Naive thymus-derived CD8-positive, alpha-beta T cell (primary cell): ENCODE results near the gene PAPPA2. TPM values are rescaled to one million over a fixed set of nuclear protein-coding genes. Genes with fewer than 3 reads are reported as not detected.

Experiments used
- ATAC-seq, 2 donors: fragments of 150-1000 bp; cut with Tn5 transposase in 1 of 2; sonication (Bioruptor Pico), chemical (Tn5 transposase) in 1 of 2; 1 replicate in 1 of 2; 2 replicates in 1 of 2; pipeline ENCODE4 v1.10.0; 2021; ENCODE audit warnings: mild to moderate bottlenecking in 2 of 2, moderate library complexity in 2 of 2
- POLR2A ChIA-PET: fragments of 350-600 bp; sonication (Branson Sonifier 250); formaldehyde crosslinking; loops from one replicate; lab custom pipeline; 2021; ENCODE audit warnings: antibody characterized with exemption; lab: Charles Lee
- DNase-seq, 10 donors: peaks; one replicate each; pipeline versions ENCODE4 v3.0.0 to v3.0.0-alpha.2; 2020 to 2022
- H3K27ac Mint-ChIP-seq, 10 donors: one replicate each; pipeline ENCODE4 v1.8.0; 2020 to 2022; ENCODE audit warnings: mild to moderate bottlenecking in 10 of 10, mixed read lengths in 10 of 10, moderate library complexity in 4 of 10, inconsistent platforms in 1 of 10
- H3K27me3 Mint-ChIP-seq, 5 donors: one replicate each; pipeline ENCODE4 v1.8.0; 2021 to 2022; ENCODE audit warnings: mixed read lengths in 5 of 5
- H3K36me3 Mint-ChIP-seq, 3 donors: one replicate each; pipeline ENCODE4 v1.8.0; 2020 to 2022; ENCODE audit warnings: mixed read lengths in 3 of 3, mild to moderate bottlenecking in 2 of 3, inconsistent platforms in 1 of 3
- H3K4me1 Mint-ChIP-seq, 4 donors: one replicate each; pipeline ENCODE4 v1.8.0; 2021 to 2022; ENCODE audit warnings: mixed read lengths in 4 of 4
- H3K4me3 Mint-ChIP-seq, 10 donors: one replicate each; pipeline ENCODE4 v1.8.0; 2020 to 2022; ENCODE audit warnings: mild to moderate bottlenecking in 10 of 10, mixed read lengths in 10 of 10, moderate library complexity in 6 of 10, inconsistent platforms in 1 of 10
- H3K9me3 Mint-ChIP-seq, 9 donors: one replicate each; pipeline ENCODE4 v1.8.0; 2020 to 2022; ENCODE audit warnings: mixed read lengths in 9 of 9, mild to moderate bottlenecking in 3 of 9, inconsistent platforms in 1 of 9, moderate library complexity in 1 of 9
- polyA plus RNA-seq, 3 donors: library from polyadenylated mRNA; unstranded; fragments of 300-500 nt; fragmentation: Illumina TruSeq; gene quantifications; one replicate each; pipeline ENCODE4 v1.2.3, GENCODE V29; 2021
- total RNA-seq, 8 experiments: library from RNA in 2 of 8; stranded (reverse) in 2 of 8; gene quantifications; one replicate each; pipeline ENCODE4 v1.2.3 and lab custom pipeline; 2021 to 2026

The PAPPA2 gene
- total and polyA plus RNA-seq, 5 experiments from 2014 or later, result 0.05 to 0.47 TPM; not detected in 3

GRCh38 chr1:176461576-176461975, 1.4 kb upstream of the PAPPA2 start:
- H3K27me3 Mint-ChIP-seq, result peaks cover 0 to 17% (median 3%) of the 10 kb centered on the region in 5 donors
- DNase-seq (no peak), ATAC-seq (no peak)
- no peak overlapping the region for H3K4me3 Mint-ChIP-seq
- H3K4me1 Mint-ChIP-seq, result no peaks in the 10 kb centered on the region
- POLR2A ChIA-PET, result no interaction called here
- H3K27ac Mint-ChIP-seq, result no peak overlapping the region
- H3K9me3 Mint-ChIP-seq, result peaks cover 0 to 5% (median 0%) of the 10 kb centered on the region in 9 donors
- H3K36me3 Mint-ChIP-seq, result no peaks in the 10 kb centered on the region

- H3K36me3 Mint-ChIP-seq, result no peaks in the 10 kb centered on the region
- no peak for ATAC-seq
- no peak overlapping the region for H3K27ac Mint-ChIP-seq
- no peaks in the 10 kb centered on the region for H3K9me3 Mint-ChIP-seq
- DNase-seq, result no peak
- no peak overlapping the region for H3K4me3 Mint-ChIP-seq
- H3K4me1 Mint-ChIP-seq, result no peaks in the 10 kb centered on the region
- POLR2A ChIA-PET, result no interaction called here
- H3K27me3 Mint-ChIP-seq, result peaks cover 1 to 14% (median 9%) of the 10 kb centered on the region in 5 donors
These were observed 3.5 kb downstream of the PAPPA2 start for GRCh38 chr1:176466514-176466913.

GRCh38 chr1:176469450-176470010, 6.6 kb downstream of the PAPPA2 start:
- DNase-seq (no peak), ATAC-seq (no peak)
- no peaks in the 10 kb centered on the region for H3K4me1 Mint-ChIP-seq
- POLR2A ChIA-PET, result no interaction called here
- no peak overlapping the region for H3K4me3 Mint-ChIP-seq
- H3K27me3 Mint-ChIP-seq, result peaks cover 1 to 20% (median 9%) of the 10 kb centered on the region in 5 donors
- no peaks in the 10 kb centered on the region for H3K36me3 Mint-ChIP-seq
- H3K27ac Mint-ChIP-seq, result no peak overlapping the region
- no peaks in the 10 kb centered on the region for H3K9me3 Mint-ChIP-seq

- ATAC-seq (no peak), DNase-seq (no peak)
- POLR2A ChIA-PET, result no interaction called here
- H3K27me3 Mint-ChIP-seq, result peaks cover 5 to 20% (median 11%) of the 10 kb centered on the region in 5 donors
- H3K4me1 Mint-ChIP-seq, result no peaks in the 10 kb centered on the region
- H3K27ac Mint-ChIP-seq, result no peak overlapping the region
- no peaks in the 10 kb centered on the region for H3K36me3 Mint-ChIP-seq
- no peak overlapping the region for H3K4me3 Mint-ChIP-seq
- no peaks in the 10 kb centered on the region for H3K9me3 Mint-ChIP-seq
These were observed 8.6 kb downstream of the PAPPA2 start for GRCh38 chr1:176471338-176472121.

GRCh38 chr1:176479971-176480370, 17.0 kb downstream of the PAPPA2 start:
- DNase-seq (no peak), ATAC-seq (no peak)
- H3K9me3 Mint-ChIP-seq, result peaks cover 0 to 11% (median 3%) of the 10 kb centered on the region in 9 donors
- no peak overlapping the region for H3K4me3 Mint-ChIP-seq
- no peak overlapping the region for H3K27ac Mint-ChIP-seq
- H3K36me3 Mint-ChIP-seq, result no peaks in the 10 kb centered on the region
- H3K4me1 Mint-ChIP-seq, result no peaks in the 10 kb centered on the region
- peaks cover 4 to 15% (median 12%) of the 10 kb centered on the region in 5 donors for H3K27me3 Mint-ChIP-seq
- POLR2A ChIA-PET, result no interaction called here

GRCh38 chr1:176480750-176481149, 17.8 kb downstream of the PAPPA2 start:
- no peak for DNase-seq
- H3K27ac Mint-ChIP-seq, result no peak overlapping the region
- no peak overlapping the region for H3K4me3 Mint-ChIP-seq
- no peak for ATAC-seq
- no peaks in the 10 kb centered on the region for H3K36me3 Mint-ChIP-seq
- H3K27me3 Mint-ChIP-seq, result peaks cover 0 to 23% (median 10%) of the 10 kb centered on the region in 5 donors
- POLR2A ChIA-PET, result no interaction called here
- H3K4me1 Mint-ChIP-seq, result no peaks in the 10 kb centered on the region
- H3K9me3 Mint-ChIP-seq, result peaks cover 0 to 13% (median 3%) of the 10 kb centered on the region in 9 donors

GRCh38 chr1:176485083-176485482, 22.1 kb downstream of the PAPPA2 start:
- Mint-ChIP-seq H3K4me3 (no peak overlapping the region), H3K9me3 (peaks cover 0 to 13% (median 3%) of the 10 kb centered on the region in 9 donors), H3K27me3 (peaks cover 0 to 32% (median 14%) of the 10 kb centered on the region in 5 donors), H3K36me3 (no peaks in the 10 kb centered on the region), H3K4me1 (no peaks in the 10 kb centered on the region), H3K27ac (no peak overlapping the region)
- POLR2A ChIA-PET, result no interaction called here
- no peak for ATAC-seq
- no peak for DNase-seq

GRCh38 chr1:176494436-176494835, 31.5 kb downstream of the PAPPA2 start:
- Mint-ChIP-seq H3K4me1 (no peaks in the 10 kb centered on the region), H3K9me3 (peaks cover 0 to 7% (median 0%) of the 10 kb centered on the region in 9 donors), H3K27ac (no peak overlapping the region), H3K27me3 (peaks cover 0 to 15% (median 0%) of the 10 kb centered on the region in 5 donors), H3K4me3 (no peak overlapping the region), H3K36me3 (no peaks in the 10 kb centered on the region)
- ATAC-seq (no peak), DNase-seq (no peak)
- POLR2A ChIA-PET, result no interaction called here

GRCh38 chr1:176499671-176500070, 36.7 kb downstream of the PAPPA2 start:
- ATAC-seq (no peak), DNase-seq (no peak)
- peaks cover 0 to 11% (median 2%) of the 10 kb centered on the region in 5 donors for H3K27me3 Mint-ChIP-seq
- H3K36me3 Mint-ChIP-seq, result no peaks in the 10 kb centered on the region
- H3K27ac Mint-ChIP-seq, result no peak overlapping the region
- POLR2A ChIA-PET, result no interaction called here
- no peaks in the 10 kb centered on the region for H3K4me1 Mint-ChIP-seq
- H3K9me3 Mint-ChIP-seq, result peaks cover 0 to 7% (median 0%) of the 10 kb centered on the region in 9 donors
- H3K4me3 Mint-ChIP-seq, result no peak overlapping the region

- no peak for ATAC-seq
- peaks cover 0 to 7% (median 0%) of the 10 kb centered on the region in 9 donors for H3K9me3 Mint-ChIP-seq
- H3K27ac Mint-ChIP-seq, result no peak overlapping the region
- DNase-seq, result no peak
- H3K36me3 Mint-ChIP-seq, result no peaks in the 10 kb centered on the region
- POLR2A ChIA-PET, result no interaction called here
- no peaks in the 10 kb centered on the region for H3K4me1 Mint-ChIP-seq
- no peak overlapping the region for H3K4me3 Mint-ChIP-seq
- peaks cover 0 to 19% (median 6%) of the 10 kb centered on the region in 5 donors for H3K27me3 Mint-ChIP-seq
These were observed 38.6 kb downstream of the PAPPA2 start for GRCh38 chr1:176501599-176501998.

GRCh38 chr1:176504848-176505553, 42.0 kb downstream of the PAPPA2 start:
- no peaks in the 10 kb centered on the region for H3K4me1 Mint-ChIP-seq
- POLR2A ChIA-PET, result no interaction called here
- DNase-seq (no peak), ATAC-seq (no peak)
- peaks cover 0 to 10% (median 7%) of the 10 kb centered on the region in 5 donors for H3K27me3 Mint-ChIP-seq
- peaks cover 0 to 2% (median 0%) of the 10 kb centered on the region in 9 donors for H3K9me3 Mint-ChIP-seq
- no peaks in the 10 kb centered on the region for H3K36me3 Mint-ChIP-seq
- H3K4me3 Mint-ChIP-seq, result no peak overlapping the region
- H3K27ac Mint-ChIP-seq, result no peak overlapping the region

GRCh38 chr1:176512966-176513365, 50.0 kb downstream of the PAPPA2 start:
- peaks cover 0 to 21% (median 5%) of the 10 kb centered on the region in 9 donors for H3K9me3 Mint-ChIP-seq
- H3K4me1 Mint-ChIP-seq, result no peaks in the 10 kb centered on the region
- no peak for DNase-seq
- peaks cover 0 to 27% (median 2%) of the 10 kb centered on the region in 5 donors for H3K27me3 Mint-ChIP-seq
- POLR2A ChIA-PET, result no interaction called here
- no peak overlapping the region for H3K4me3 Mint-ChIP-seq
- H3K27ac Mint-ChIP-seq, result no peak overlapping the region
- no peaks in the 10 kb centered on the region for H3K36me3 Mint-ChIP-seq
- no peak for ATAC-seq

- ATAC-seq (no peak), DNase-seq (no peak)
- Mint-ChIP-seq H3K4me3 (no peak overlapping the region), H3K4me1 (no peaks in the 10 kb centered on the region), H3K36me3 (no peaks in the 10 kb centered on the region), H3K27me3 (peaks cover 0 to 27% (median 0%) of the 10 kb centered on the region in 5 donors), H3K9me3 (peaks cover 0 to 21% (median 5%) of the 10 kb centered on the region in 9 donors), H3K27ac (no peak overlapping the region)
- POLR2A ChIA-PET, result no interaction called here
These were observed 52.3 kb downstream of the PAPPA2 start for GRCh38 chr1:176515310-176515709.
